ENCODE data around the gene GRIK2. TPM values are rescaled to one million over a fixed set of nuclear protein-coding genes. Genes with fewer than 3 reads are reported as not detected.

GRIK2 gene
- total RNA-seq, 1 donor from 2014 or later: 0.86 TPM

- H3K4me3 ChIP-seq (ENCODE audit: low read depth, low read length): no peak overlapping the region
- no peak for DNase-seq (ENCODE audit: low read depth)
- TF ChIP-seq, protein P1, sequence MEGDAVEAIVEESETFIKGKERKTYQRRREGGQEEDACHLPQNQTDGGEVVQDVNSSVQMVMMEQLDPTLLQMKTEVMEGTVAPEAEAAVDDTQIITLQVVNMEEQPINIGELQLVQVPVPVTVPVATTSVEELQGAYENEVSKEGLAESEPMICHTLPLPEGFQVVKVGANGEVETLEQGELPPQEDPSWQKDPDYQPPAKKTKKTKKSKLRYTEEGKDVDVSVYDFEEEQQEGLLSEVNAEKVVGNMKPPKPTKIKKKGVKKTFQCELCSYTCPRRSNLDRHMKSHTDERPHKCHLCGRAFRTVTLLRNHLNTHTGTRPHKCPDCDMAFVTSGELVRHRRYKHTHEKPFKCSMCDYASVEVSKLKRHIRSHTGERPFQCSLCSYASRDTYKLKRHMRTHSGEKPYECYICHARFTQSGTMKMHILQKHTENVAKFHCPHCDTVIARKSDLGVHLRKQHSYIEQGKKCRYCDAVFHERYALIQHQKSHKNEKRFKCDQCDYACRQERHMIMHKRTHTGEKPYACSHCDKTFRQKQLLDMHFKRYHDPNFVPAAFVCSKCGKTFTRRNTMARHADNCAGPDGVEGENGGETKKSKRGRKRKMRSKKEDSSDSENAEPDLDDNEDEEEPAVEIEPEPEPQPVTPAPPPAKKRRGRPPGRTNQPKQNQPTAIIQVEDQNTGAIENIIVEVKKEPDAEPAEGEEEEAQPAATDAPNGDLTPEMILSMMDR (conservative IDR thresholded peaks at IDR 0.05; ENCODE audit: low read depth, low read length): no peak
These were observed 134.0 kb downstream of the GRIK2 start for GRCh38 chr6:101527467-101527866.

GRCh38 chr6:101528801-101529200 lies 135.3 kb downstream of the GRIK2 start:
- DNase-seq (ENCODE audit: low read depth): no peak
- H3K4me3 ChIP-seq (ENCODE audit: low read depth, low read length): no peak overlapping the region
- TF ChIP-seq, protein P1 (conservative IDR thresholded peaks at IDR 0.05; ENCODE audit: low read depth, low read length): no peak

DNA sequence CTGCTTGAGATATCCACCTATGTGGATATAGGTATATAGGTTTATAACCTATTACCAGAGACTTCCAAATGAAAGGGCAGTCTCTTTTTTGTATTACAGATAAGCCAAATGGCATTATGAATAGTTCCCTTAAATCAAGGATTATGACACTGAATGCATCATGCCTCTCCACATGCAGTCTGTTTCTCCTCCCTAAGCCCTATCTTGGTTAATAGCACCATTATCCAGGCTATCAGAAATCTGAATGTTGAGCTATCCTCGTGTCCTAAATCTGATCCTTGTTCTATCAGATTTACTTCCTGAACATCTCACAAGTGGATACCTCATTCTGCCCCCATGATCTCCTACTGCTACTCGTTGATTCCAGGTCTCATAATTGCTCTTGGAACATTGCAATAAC lies 138.0 kb downstream of the GRIK2 start:
- no peak overlapping the region for H3K4me3 ChIP-seq (ENCODE audit: low read depth, low read length)
- DNase-seq (ENCODE audit: low read depth): no peak
- TF ChIP-seq, protein P1 (conservative IDR thresholded peaks at IDR 0.05; ENCODE audit: low read depth, low read length): no peak

DNA sequence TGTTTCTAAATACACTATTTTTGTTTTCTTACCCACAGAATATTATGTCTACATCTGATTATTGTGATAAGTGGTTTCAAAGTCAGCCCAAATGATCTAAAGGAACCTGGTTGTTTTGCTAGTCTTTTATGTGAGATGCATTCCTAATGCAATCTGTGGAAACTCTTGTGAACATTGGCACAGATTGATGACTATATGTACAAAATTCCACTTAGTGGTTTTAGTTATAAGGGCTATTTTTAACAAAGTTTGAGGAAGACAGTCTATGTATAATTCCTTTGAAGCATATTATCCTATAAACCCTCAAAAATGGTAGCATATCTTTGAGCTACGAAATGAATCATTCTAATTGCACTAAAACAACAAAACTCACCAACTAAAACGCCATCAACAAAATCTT lies 140.9 kb downstream of the GRIK2 start:
- no peak overlapping the region for H3K4me3 ChIP-seq (ENCODE audit: low read depth, low read length)
- no peak for DNase-seq (ENCODE audit: low read depth)
- TF ChIP-seq, protein P1 (conservative IDR thresholded peaks at IDR 0.05; ENCODE audit: low read depth, low read length): no peak

DNA sequence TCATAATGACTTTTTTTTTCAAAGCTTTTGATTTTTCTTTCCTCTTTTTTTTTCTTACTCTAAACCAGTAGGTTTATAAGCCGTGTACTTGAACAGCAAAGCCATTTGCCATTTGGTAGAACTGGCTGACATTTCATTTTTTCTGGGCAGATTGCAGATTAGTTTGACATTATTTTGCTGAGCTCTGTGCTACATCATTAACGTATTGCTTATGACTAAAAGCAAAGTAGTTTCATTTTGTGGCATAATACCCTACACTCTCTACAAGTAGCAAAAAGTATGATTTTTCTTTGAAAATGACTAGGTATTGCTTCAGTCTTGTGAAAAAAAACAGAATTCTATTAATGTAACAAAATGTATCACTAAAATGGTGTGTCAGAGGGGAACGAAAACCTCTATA lies 141.3 kb downstream of the GRIK2 start:
- DNase-seq (ENCODE audit: low read depth): no peak
- TF ChIP-seq, protein P1 (conservative IDR thresholded peaks at IDR 0.05; ENCODE audit: low read depth, low read length): no peak
- no peak overlapping the region for H3K4me3 ChIP-seq (ENCODE audit: low read depth, low read length)

DNA sequence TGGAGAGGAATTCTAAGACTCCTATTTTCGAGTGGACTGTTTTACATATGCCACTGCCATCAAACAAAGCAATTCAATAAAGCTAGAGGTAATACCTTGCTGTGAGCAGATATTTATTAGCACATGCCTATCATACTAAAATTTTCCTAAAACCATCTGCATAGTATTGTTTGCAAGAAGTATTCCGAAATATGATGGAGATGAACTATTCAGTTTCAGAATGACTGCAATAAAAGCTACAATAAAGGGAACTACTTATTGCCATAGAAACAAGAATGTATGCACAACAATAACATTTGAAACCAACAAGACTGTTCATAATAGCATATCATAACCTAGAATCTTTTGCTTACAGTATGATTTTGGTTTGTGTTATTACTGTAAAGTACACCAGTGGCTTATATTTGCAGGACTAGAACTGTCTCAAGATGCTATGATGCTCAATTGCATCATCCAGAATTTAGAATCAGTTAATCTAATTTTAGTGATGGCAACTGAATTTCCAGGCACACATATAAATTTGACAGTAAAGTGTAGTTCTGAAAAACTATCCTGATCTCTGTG lies 144.3 kb downstream of the GRIK2 start:
- H3K4me3 ChIP-seq (ENCODE audit: low read depth, low read length): no peak overlapping the region
- no peak for DNase-seq (ENCODE audit: low read depth)
- TF ChIP-seq, protein P1 (conservative IDR thresholded peaks at IDR 0.05; ENCODE audit: low read depth, low read length): no peak

- H3K4me3 ChIP-seq (ENCODE audit: low read depth, low read length): no peak overlapping the region
- TF ChIP-seq, protein P1 (conservative IDR thresholded peaks at IDR 0.05; ENCODE audit: low read depth, low read length): no peak
- DNase-seq (ENCODE audit: low read depth): no peak
These were observed 146.2 kb downstream of the GRIK2 start for GRCh38 chr6:101539510-101540245.

Measured in epithelial cell of proximal tubule (primary cell).